Nephron progenitor cell (in vitro differentiated cells): ENCODE results near the gene TMEM116.
"Not testable (repeated sequence)": the region's sequence is repeated elsewhere in the genome, so short reads cannot be mapped to it uniquely, and the experiment has no call there.

Experiments used
- DNase-seq: peaks from one replicate; pipeline ENCODE4 v3.0.0; 2021
- H3K27ac Mint-ChIP-seq: 2 replicates; pipeline ENCODE4 v1.8.0; 2021; ENCODE audit warnings: mild to moderate bottlenecking, moderate library complexity, mixed read lengths
- H3K27me3 Mint-ChIP-seq: 2 replicates; pipeline ENCODE4 v1.8.0; 2021; ENCODE audit warnings: mild to moderate bottlenecking, low read depth, mixed read lengths; ENCODE audit not compliant: poor library complexity
- H3K36me3 Mint-ChIP-seq: 2 replicates; pipeline ENCODE4 v1.8.0; 2021; ENCODE audit warnings: low read depth, mixed read lengths
- H3K4me1 Mint-ChIP-seq: 2 replicates; pipeline ENCODE4 v1.8.0; 2021; ENCODE audit warnings: mixed read lengths
- H3K4me3 Mint-ChIP-seq: 2 replicates; pipeline ENCODE4 v1.8.0; 2021; ENCODE audit warnings: mild to moderate bottlenecking, moderate library complexity, mixed read lengths
- H3K9me3 Mint-ChIP-seq: 2 replicates; pipeline ENCODE4 v1.8.0; 2021; ENCODE audit warnings: mild to moderate bottlenecking, moderate library complexity, mixed read lengths
- CTCF ChIP-seq: fragments of 200-600 bp; sonication (generic); IDR thresholded peaks from 2 replicates; pipeline ENCODE4 v1.5.0; 2021; ENCODE audit warnings: antibody characterized with exemption

The TMEM116 gene

DNA sequence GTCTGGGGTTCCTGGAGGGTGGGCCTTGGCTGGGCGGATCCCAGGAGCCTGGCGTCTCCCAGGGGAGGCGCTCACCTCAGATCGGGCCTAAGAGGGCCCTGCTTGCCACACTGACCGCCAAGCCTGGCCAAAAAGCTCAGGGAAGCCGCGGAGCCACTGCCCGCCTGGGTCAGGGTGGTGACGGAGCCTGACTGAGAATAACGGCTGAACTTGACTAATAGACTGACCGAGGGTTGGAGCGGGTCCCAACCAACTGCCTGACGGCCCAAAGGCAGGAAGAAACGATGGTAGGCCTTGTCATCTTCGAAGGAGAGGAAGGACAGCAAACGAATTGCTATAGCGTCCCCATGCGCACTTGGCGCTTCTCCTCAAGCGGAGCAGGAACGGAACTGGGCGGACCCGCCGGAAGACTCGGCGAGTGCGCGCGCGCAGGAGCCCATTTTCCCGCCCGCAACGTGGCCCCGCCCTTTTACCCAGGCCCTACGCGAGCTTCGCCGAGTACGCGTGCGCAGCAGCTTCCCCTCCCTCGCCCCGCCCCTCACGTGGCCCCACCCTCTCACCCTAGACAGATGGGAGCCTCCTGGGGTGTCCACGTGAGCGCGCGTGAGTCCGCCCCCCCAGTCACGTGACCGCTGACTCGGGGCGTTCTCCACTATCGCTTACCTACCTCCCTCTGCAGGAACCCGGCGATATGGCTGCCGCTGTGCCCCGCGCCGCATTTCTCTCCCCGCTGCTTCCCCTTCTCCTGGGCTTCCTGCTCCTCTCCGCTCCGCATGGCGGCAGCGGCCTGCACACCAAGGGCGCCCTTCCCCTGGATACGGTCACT, at the start of gene TMEM116, which contains the start of gene ERP29:
TSS of gene TMEM116 (minus strand) at position 391 of the 826 bp plus-strand sequence. CDS start 7,895 bp downstream, outside the sequence.
TSS of gene ERP29 (plus strand) at position 652 of the 826 bp plus-strand sequence. CDS start at position 692, 40 bp downstream.
- TF ChIP-seq CTCF: peak; percentile 52
- Mint-ChIP-seq H3K4me3 (peak within 1 kb of the TSS; percentile 88), H3K36me3 (peaks cover 45% of the 10 kb centered on the region), H3K27me3 (no peaks in the 10 kb centered on the region), H3K4me1 (peaks cover 43% of the 10 kb centered on the region), H3K9me3 (peaks cover 13% of the 10 kb centered on the region), H3K27ac (peak within 1 kb of the TSS; percentile 98)
- DNase-seq: peak; percentile 100

- peaks cover 57% of the 10 kb centered on the region for H3K36me3 Mint-ChIP-seq
- H3K27ac Mint-ChIP-seq: peak overlapping the region; percentile 48
These were observed 48.2 kb upstream of the TMEM116 start for GRCh38 chr12:112061137-112061536.

DNA sequence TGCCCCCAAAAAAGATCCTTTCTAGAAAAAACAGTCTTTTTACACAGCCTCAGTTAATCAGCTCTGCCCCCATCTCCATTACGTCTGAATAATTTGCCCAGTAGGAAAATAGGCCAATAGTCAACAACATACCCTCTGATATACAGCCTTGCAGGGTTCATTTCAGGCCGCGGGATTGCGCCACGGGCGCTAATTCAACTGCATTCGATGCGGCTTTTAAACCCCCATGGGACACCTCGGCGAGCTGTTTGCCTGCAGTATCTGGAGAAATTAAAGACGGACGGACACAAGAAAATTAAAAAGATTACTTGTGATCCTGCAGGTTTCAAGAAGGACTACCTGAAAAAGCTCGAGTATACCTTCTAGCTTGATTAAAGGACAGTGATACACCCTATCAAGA, 36.4 kb upstream of the TMEM116 start:
- Mint-ChIP-seq H3K36me3 (peaks cover 71% of the 10 kb centered on the region), H3K27ac (no peak overlapping the region), H3K4me1 (peaks cover 6% of the 10 kb centered on the region), H3K9me3 (no peaks in the 10 kb centered on the region), H3K4me3 (no peak overlapping the region), H3K27me3 (no peaks in the 10 kb centered on the region)
- no peak for DNase-seq
- TF ChIP-seq CTCF: no peak

More at GRCh38 chr12:112061137-112061536, 48.2 kb upstream of the TMEM116 start:
- no peak overlapping the region for H3K4me3 Mint-ChIP-seq
- no peaks in the 10 kb centered on the region for H3K27me3 Mint-ChIP-seq
- DNase-seq: no peak
- no peaks in the 10 kb centered on the region for H3K4me1 Mint-ChIP-seq
- no peaks in the 10 kb centered on the region for H3K9me3 Mint-ChIP-seq
- TF ChIP-seq CTCF: no peak

GRCh38 chr12:112046003-112046402, 33.0 kb upstream of the TMEM116 start:
- Mint-ChIP-seq H3K27ac (peak overlapping the region; percentile 33), H3K27me3 (no peaks in the 10 kb centered on the region), H3K4me3 (no peak overlapping the region), H3K4me1 (no peaks in the 10 kb centered on the region), H3K36me3 (peaks cover 58% of the 10 kb centered on the region), H3K9me3 (no peaks in the 10 kb centered on the region)
- no peak for DNase-seq
- TF ChIP-seq CTCF: no peak

DNA sequence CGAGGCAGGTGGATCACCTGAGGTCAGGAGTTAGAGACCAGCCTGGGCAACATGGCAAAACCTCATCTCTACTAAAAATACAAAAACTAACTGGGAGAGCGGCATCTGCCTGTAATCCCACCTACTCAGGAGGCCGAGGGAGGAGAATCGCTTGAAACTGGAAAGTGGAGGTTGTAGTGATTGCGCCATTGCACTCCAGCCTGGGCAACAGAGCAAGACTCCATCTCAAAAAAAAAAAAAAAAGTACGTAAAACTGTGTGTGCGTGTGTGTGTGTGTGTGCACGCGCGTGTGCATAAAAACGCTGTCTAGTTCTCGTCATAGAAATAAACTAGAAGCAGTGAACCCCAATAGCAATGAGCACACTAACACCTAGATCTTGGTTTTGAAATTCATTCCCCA, 23.6 kb upstream of the TMEM116 start:
- H3K9me3 Mint-ChIP-seq, DNase-seq, H3K27ac Mint-ChIP-seq, H3K4me3 Mint-ChIP-seq, H3K27me3 Mint-ChIP-seq, H3K4me1 Mint-ChIP-seq: not testable (repeated sequence)
- H3K36me3 Mint-ChIP-seq: peaks cover 66% of the 10 kb centered on the region

DNA sequence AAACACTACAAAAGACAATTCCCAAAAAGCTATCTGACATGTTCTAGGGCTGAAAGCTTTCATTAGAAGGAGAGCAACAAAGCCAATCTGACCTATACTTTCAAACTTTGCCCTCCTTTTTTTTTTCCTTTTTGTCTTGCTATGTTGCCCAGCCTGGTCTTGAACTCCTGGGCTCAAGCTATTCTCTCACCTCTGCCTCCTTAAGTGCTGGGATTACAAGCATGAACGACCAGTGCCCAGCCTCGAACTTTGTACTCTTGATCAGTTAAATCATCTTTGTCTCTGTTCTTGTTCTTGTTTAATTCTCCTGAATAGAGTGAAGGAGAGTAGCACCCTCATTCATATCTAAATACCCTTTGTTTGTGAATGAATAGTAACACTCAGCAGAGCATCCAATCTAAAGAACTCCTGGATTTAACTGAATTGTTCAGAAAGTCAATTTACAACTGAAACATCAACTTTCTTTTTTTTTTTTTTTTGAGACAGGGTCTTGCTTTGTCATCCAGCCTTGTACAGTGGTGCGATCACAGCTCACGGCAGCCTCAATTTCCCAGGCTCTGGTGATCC, 22.3 kb upstream of the TMEM116 start:
- TF ChIP-seq CTCF: no peak
- H3K36me3 Mint-ChIP-seq: peaks cover 70% of the 10 kb centered on the region
- no peaks in the 10 kb centered on the region for H3K4me1 Mint-ChIP-seq
- no peak overlapping the region for H3K4me3 Mint-ChIP-seq
- DNase-seq: no peak
- H3K27ac Mint-ChIP-seq: no peak overlapping the region
- H3K9me3 Mint-ChIP-seq: no peaks in the 10 kb centered on the region
- no peaks in the 10 kb centered on the region for H3K27me3 Mint-ChIP-seq
